H9 (cell line): ENCODE data around the gene LYZL2. TPM values are rescaled to one million over a fixed set of nuclear protein-coding genes. Genes with fewer than 3 reads are reported as not detected.
"Not testable (repeated sequence)": the region's sequence is repeated elsewhere in the genome, so short reads cannot be mapped to it uniquely, and the experiment has no call there.

Experiments used
- DNase-seq: peaks from one replicate; pipeline ENCODE4 v3.0.0-alpha.2; 2017
- H2AFZ ChIP-seq: one replicate; pipeline ENCODE4 v1.6.1; 2013; ENCODE audit warnings: mild to moderate bottlenecking, low read length, control low read depth, moderate library complexity
- H2AK5ac ChIP-seq: 2 replicates; pipeline ENCODE4 v1.6.1; 2013; ENCODE audit warnings: low read length, control low read depth, mixed read lengths; ENCODE audit not compliant: insufficient read length
- H2BK120ac ChIP-seq: one replicate; pipeline ENCODE4 v1.6.1; 2013; ENCODE audit warnings: low read depth, mild to moderate bottlenecking, low read length, control low read depth, inconsistent platforms; ENCODE audit not compliant: poor library complexity, severe bottlenecking
- H2BK12ac ChIP-seq: 2 replicates; pipeline ENCODE4 v1.6.1; 2013; ENCODE audit warnings: low read length, control low read depth, mixed read lengths, low read depth; ENCODE audit not compliant: insufficient read length
- H2BK15ac ChIP-seq: 2 replicates; pipeline ENCODE4 v1.6.1; 2013; ENCODE audit warnings: low read depth, low read length, control low read depth
- H2BK20ac ChIP-seq: one replicate; pipeline ENCODE4 v1.6.1; 2013; ENCODE audit warnings: low read depth, mild to moderate bottlenecking, low read length, control low read depth, inconsistent platforms; ENCODE audit not compliant: poor library complexity, severe bottlenecking
- H2BK5ac ChIP-seq: 2 replicates; pipeline ENCODE4 v1.6.1; 2013; ENCODE audit warnings: low read length, control low read depth, mixed read lengths; ENCODE audit not compliant: insufficient read length
- H3K14ac ChIP-seq: 2 replicates; pipeline ENCODE4 v1.6.1; 2013; ENCODE audit warnings: low read length, control low read depth; ENCODE audit not compliant: insufficient read depth
- H3K18ac ChIP-seq: 2 replicates; pipeline ENCODE4 v1.6.1; 2013; ENCODE audit warnings: low read depth, mild to moderate bottlenecking, mixed read lengths, low read length, control low read depth; ENCODE audit not compliant: insufficient read length
- H3K23ac ChIP-seq: 2 replicates; pipeline ENCODE4 v1.6.1; 2013; ENCODE audit warnings: low read length, control low read depth, mixed read lengths, low read depth; ENCODE audit not compliant: insufficient read length
- H3K23me2 ChIP-seq: 2 replicates; pipeline ENCODE4 v1.6.1; 2013; ENCODE audit warnings: low read depth, mild to moderate bottlenecking, mixed read lengths, low read length, control low read depth; ENCODE audit not compliant: insufficient read length, poor library complexity, severe bottlenecking
- H3K27ac ChIP-seq: 2 replicates; pipeline ENCODE4 v1.5.1; 2013; ENCODE audit warnings: low read length, control low read depth, mixed read lengths, low read depth; ENCODE audit not compliant: insufficient read length
- H3K27me3 ChIP-seq: 2 replicates; pipeline ENCODE4 v1.6.1; 2013; ENCODE audit warnings: low read length, control low read depth, inconsistent platforms; ENCODE audit not compliant: insufficient read depth
- H3K4ac ChIP-seq: 2 replicates; pipeline ENCODE4 v1.6.1; 2013; ENCODE audit warnings: low read depth, mild to moderate bottlenecking, control low read depth, inconsistent platforms, low read length, moderate library complexity
- H3K4me1 ChIP-seq: 2 replicates; pipeline ENCODE4 v1.6.1; 2013; ENCODE audit warnings: low read length, control low read depth, inconsistent platforms; ENCODE audit not compliant: insufficient read depth
- H3K4me2 ChIP-seq: 2 replicates; pipeline ENCODE4 v1.6.1; 2013; ENCODE audit warnings: low read length, control low read depth, mixed read lengths; ENCODE audit not compliant: insufficient read length, insufficient read depth
- H3K56ac ChIP-seq: 2 replicates; pipeline ENCODE4 v1.6.1; 2013; ENCODE audit warnings: low read depth, mild to moderate bottlenecking, mixed read lengths, low read length, control low read depth; ENCODE audit not compliant: insufficient read length
- H3K79me1 ChIP-seq: 2 replicates; pipeline ENCODE4 v1.6.1; 2013; ENCODE audit warnings: low read depth, mild to moderate bottlenecking, moderate library complexity, low read length, control low read depth, inconsistent platforms; ENCODE audit not compliant: insufficient read depth, poor library complexity, severe bottlenecking
- H3K79me2 ChIP-seq: 2 replicates; pipeline ENCODE4 v1.6.1; 2013; ENCODE audit warnings: low read length, control low read depth, inconsistent platforms; ENCODE audit not compliant: insufficient read depth
- H3K9ac ChIP-seq: 2 replicates; pipeline ENCODE4 v1.6.1; 2013; ENCODE audit warnings: low read length, control low read depth, mixed read lengths; ENCODE audit not compliant: insufficient read length; ENCODE audit errors: extremely low read depth
- H3K9me3 ChIP-seq: one replicate; pipeline ENCODE4 v1.6.1; 2013; ENCODE audit warnings: low read depth, low read length, inconsistent platforms; ENCODE audit not compliant: control insufficient read depth
- H3T11ph ChIP-seq: one replicate; pipeline ENCODE4 v1.6.1; 2013; ENCODE audit warnings: mild to moderate bottlenecking, low read length, control low read depth, inconsistent platforms
- H4K20me1 ChIP-seq: one replicate; pipeline ENCODE4 v1.6.1; 2013; ENCODE audit not compliant: control insufficient read depth, insufficient read length, insufficient read depth
- H4K5ac ChIP-seq: 2 replicates; pipeline ENCODE4 v1.6.1; 2013; ENCODE audit warnings: low read depth, mild to moderate bottlenecking, mixed read lengths, low read length, control low read depth; ENCODE audit not compliant: insufficient read length
- H4K8ac ChIP-seq: replicated peaks from 2 replicates; pipeline ENCODE4 v1.6.1; 2013; ENCODE audit warnings: low read length, control low read depth, mixed read lengths, low read depth; ENCODE audit not compliant: insufficient read length
- H4K91ac ChIP-seq: 2 replicates; pipeline ENCODE4 v1.6.1; 2013; ENCODE audit warnings: low read depth, mild to moderate bottlenecking, moderate library complexity, mixed read lengths, low read length, control low read depth; ENCODE audit not compliant: insufficient read length
- H3K27ac Mint-ChIP-seq, 3 experiments: 2 replicates in 2 of 3; 3 replicates in 1 of 3; pipeline ENCODE4 v1.8.0; 2020 to 2021; ENCODE audit warnings: mixed read lengths in 3 of 3, mild to moderate bottlenecking in 1 of 3, moderate library complexity in 1 of 3
- H3K27me3 Mint-ChIP-seq: 2 replicates; pipeline ENCODE4 v1.8.0; 2021; ENCODE audit warnings: low read depth, mild to moderate bottlenecking, moderate library complexity, mixed read lengths
- H3K36me3 Mint-ChIP-seq, 3 experiments: 2 replicates in 2 of 3; 3 replicates in 1 of 3; pipeline ENCODE4 v1.8.0; 2020 to 2021; ENCODE audit warnings: low read depth in 3 of 3, mixed read lengths in 3 of 3; ENCODE audit not compliant: insufficient read depth in 1 of 3
- H3K4me1 Mint-ChIP-seq, 2 experiments: 2 replicates each; pipeline ENCODE4 v1.8.0; 2020; ENCODE audit warnings: mixed read lengths in 2 of 2
- H3K4me3 Mint-ChIP-seq, 2 experiments: 2 replicates in 1 of 2; 3 replicates in 1 of 2; pipeline ENCODE4 v1.8.0; 2020 to 2021; ENCODE audit warnings: mild to moderate bottlenecking in 2 of 2, mixed read lengths in 2 of 2, moderate library complexity in 1 of 2
- H3K9me3 Mint-ChIP-seq, 2 experiments: 2 replicates in 1 of 2; 3 replicates in 1 of 2; pipeline ENCODE4 v1.8.0; 2020; ENCODE audit warnings: mild to moderate bottlenecking in 2 of 2, mixed read lengths in 2 of 2, moderate library complexity in 1 of 2
- CTCF ChIP-seq: fragments of 200-600 bp; sonication (generic); conservative IDR thresholded peaks from 3 replicates; pipeline ENCODE4 v1.8.0; 2021; ENCODE audit warnings: antibody characterized with exemption, mild to moderate bottlenecking
- WGBS: extraction: QIAGEN DNeasy Blood & Tissue Kit; methylation state at CpG from one replicate; pipeline ENCODE4 v1.1.7; 2013; ENCODE audit warnings: missing lambda C conversion rate, low lambda C conversion rate, mixed read lengths; ENCODE audit not compliant: insufficient read length; ENCODE audit errors: extremely low coverage; 5-methylcytosine and 5-hydroxymethylcytosine counted together
- total RNA-seq: library from RNA; stranded (reverse); gene quantifications from 2 replicates; pipeline ENCODE4 v1.2.1, GENCODE V29; 2021

The LYZL2 gene
- total RNA-seq, 1 experiment from 2014 or later, result not detected

DNA sequence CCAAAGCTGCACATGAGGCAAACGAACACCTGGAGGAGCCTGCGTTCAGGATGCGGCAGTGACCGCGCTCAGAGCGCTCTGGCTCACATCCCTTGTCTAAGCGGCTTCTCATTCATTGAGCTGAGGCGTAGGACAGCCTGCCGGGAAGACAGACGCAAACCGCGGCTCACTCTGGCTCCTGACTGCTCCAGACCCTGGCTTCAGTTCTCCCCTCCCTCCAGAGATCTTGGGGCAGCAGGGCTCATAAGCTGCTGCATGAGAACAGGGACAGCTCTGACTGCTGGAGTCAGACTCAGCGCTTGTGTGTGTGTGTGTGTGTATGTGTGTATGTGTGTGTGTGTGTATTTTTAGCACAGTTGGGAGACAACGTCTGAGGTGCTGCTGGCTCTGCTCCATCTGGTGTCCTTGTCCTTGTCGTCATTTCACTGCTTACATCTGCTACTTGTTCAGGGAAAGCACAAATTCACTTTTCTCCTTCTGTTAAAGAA, 15.8 kb upstream of the LYZL2 start:
- no peak overlapping the region for H3K23ac ChIP-seq
- no peaks in the 10 kb centered on the region for H3K79me1 ChIP-seq
- Mint-ChIP-seq H3K27me3 (peaks cover 24% of the 10 kb centered on the region), H3K9me3 (no peaks in the 10 kb centered on the region; a peak in 1 of 5 replicates), H3K4me1 (peaks cover 34 to 41% of the 10 kb centered on the region in 2 experiments), H3K27ac (no peak overlapping the region; a peak in 1 of 7 replicates), H3K36me3 (no peaks in the 10 kb centered on the region; a peak in 3 of 7 replicates), H3K4me3 (no peak overlapping the region)
- H3K9ac ChIP-seq, result no peak overlapping the region
- no peaks in the 10 kb centered on the region for H3K79me2 ChIP-seq
- no peak overlapping the region for H3K18ac ChIP-seq
- no peaks in the 10 kb centered on the region for H3K9me3 ChIP-seq
- no peak overlapping the region for H3K4me2 ChIP-seq
- no peak overlapping the region for H3T11ph ChIP-seq
- no peak overlapping the region for H4K91ac ChIP-seq
- no peak overlapping the region for H3K4ac ChIP-seq
- no peak overlapping the region for H3K56ac ChIP-seq
- no peak overlapping the region for H2BK20ac ChIP-seq
- DNase-seq, result peak; percentile 41
- no peak overlapping the region for H2AK5ac ChIP-seq
- no peak overlapping the region for H2BK12ac ChIP-seq
- H3K23me2 ChIP-seq, result no peaks in the 10 kb centered on the region
- no peak overlapping the region for H3K14ac ChIP-seq
- H2BK120ac ChIP-seq, result no peak overlapping the region
- no peak overlapping the region for H4K5ac ChIP-seq
- no peak overlapping the region for H2AFZ ChIP-seq
- no peak overlapping the region for H2BK15ac ChIP-seq
- H4K20me1 ChIP-seq, result no peaks in the 10 kb centered on the region
- 0 out of 3 replicates have a peak, but pooled peaks have one; percentile 16 for TF ChIP-seq CTCF
- no peaks in the 10 kb centered on the region for H3K27me3 ChIP-seq
- no peak overlapping the region for H2BK5ac ChIP-seq
- H3K4me1 ChIP-seq, result no peaks in the 10 kb centered on the region; the same call in 1 of the 2 replicates
- WGBS, result no CpG with 5 or more reads among the region's 15 CpGs
- H4K8ac ChIP-seq, result no peak overlapping the region
- H3K27ac ChIP-seq, result no peak overlapping the region

GRCh38 chr10:30644408-30644861, 14.9 kb upstream of the LYZL2 start:
- H3K56ac ChIP-seq, H3K79me1 ChIP-seq, H3K23ac ChIP-seq, H2AFZ ChIP-seq, H3K9me3 ChIP-seq, H3K18ac ChIP-seq, H3K79me2 ChIP-seq, H3K9me3 Mint-ChIP-seq, H3K27ac ChIP-seq, H2BK120ac ChIP-seq, H2BK20ac ChIP-seq, H3K4me1 ChIP-seq, H4K5ac ChIP-seq, H3K4me3 Mint-ChIP-seq, H3K27me3 ChIP-seq, H3K23me2 ChIP-seq, H3K4ac ChIP-seq, H4K8ac ChIP-seq, H2BK12ac ChIP-seq, H3K36me3 Mint-ChIP-seq, H2BK5ac ChIP-seq, H3K14ac ChIP-seq, DNase-seq, H3K4me2 ChIP-seq, H3K9ac ChIP-seq, H4K20me1 ChIP-seq, H2BK15ac ChIP-seq, H2AK5ac ChIP-seq, H3K27ac Mint-ChIP-seq, H4K91ac ChIP-seq, H3T11ph ChIP-seq: not testable (repeated sequence)
- H3K27me3 Mint-ChIP-seq, result peaks cover 24% of the 10 kb centered on the region
- WGBS, result no CpG with 5 or more reads among the region's 5 CpGs
- H3K4me1 Mint-ChIP-seq, result peaks cover 34 to 41% of the 10 kb centered on the region in 2 experiments
